DMS 273 (cell line): ENCODE measurements around the gene KDM3A.
A peak's percentile ranks its signal among the peaks of the same experiment; 100 is the strongest.

Experiments used
- DNase-seq: peaks from one replicate; lab custom pipeline; 2025; ENCODE audit not compliant: unreplicated experiment; lab: John Stamatoyannopoulos, UW

The KDM3A gene

DNA sequence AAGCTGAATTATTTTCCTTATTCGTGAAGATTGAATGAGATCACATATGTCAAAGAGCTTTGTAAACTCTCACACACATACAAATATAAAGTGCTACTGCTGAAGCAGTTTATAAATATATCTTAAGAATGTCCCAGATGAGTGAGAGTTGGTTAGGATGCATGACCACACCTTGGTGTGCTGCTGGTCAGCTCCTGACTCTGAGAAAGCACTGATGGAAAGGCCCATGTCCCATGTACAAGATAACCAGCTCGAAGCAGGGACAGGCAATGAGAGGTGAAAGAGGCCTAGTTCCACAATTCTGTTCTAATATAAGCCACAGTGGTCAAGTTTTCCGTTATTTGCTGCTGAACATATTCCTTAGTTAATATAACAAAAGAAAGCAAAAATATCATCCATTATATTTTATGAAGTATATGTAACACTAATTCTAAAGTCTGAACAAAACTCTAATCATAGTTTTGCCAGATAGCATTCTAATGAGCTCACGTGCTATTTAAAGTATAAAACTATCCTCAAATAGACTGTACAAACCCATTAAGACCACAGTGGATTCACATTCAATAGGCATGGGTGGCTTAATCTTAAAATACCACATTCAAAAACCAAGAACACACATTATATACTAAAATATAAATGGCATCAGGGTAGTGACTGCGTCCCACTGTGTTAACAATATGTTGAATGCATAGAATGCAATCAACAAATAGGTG, 72.9 kb downstream of the KDM3A start:
- DNase-seq = no peak

DNA sequence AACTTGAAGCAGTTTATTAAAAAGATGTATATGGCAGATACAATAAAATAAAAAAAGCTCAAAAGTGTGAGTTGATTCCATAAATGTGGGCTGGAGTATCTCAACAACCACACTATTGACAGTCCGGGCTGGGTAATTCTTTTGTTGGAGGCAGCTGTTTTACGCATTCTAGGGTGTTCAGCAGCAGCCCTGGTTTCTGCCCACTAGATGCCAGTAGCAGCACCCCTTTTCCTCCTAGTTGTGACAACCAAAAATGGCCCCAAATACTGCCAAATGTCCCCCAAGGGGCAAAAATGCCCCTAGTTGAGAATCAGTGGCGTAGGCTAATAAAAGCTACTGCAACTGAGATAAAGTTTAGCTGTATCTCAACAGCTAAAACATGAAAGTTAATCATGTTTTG, 77.3 kb downstream of the KDM3A start:
- DNase-seq = peak; percentile 56

DNA sequence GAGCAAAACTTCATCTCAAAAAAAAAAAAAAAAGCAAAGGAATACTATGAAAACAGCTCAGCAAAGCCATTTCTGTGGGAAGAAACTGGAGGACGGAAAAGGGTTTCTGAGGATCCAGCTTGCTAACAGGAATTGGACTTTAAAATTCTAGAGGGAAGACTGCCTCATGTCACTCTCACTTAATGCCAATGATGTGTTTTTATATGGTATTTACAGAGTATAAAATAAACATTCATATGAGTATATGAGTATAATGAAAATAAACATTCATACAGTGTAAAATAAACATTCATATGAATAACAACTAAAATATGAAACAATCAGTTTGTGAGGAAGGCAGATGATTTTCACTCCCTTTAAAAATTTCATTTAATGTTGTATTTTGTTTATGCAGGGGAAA, 78.2 kb downstream of the KDM3A start:
- DNase-seq = no peak

DNA sequence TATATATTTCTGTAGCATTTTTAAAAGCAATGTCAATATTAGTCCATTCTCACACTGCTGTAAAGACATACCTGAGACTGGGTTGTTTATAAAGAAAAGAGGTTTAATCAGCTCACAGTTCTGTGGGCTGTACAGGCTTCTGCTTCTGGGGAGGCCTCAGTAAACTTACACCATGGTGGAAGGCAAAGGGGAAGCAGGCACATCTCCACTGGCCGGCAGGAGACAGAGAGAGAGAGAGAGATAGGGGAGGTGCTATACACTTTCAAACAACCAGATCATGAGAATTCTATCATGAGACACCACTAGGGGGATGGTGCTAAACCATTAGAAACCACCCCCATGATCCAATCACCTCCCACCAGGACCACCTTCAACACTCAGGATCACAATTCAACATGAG, 79.0 kb downstream of the KDM3A start:
- peak; percentile 12 for DNase-seq

DNA sequence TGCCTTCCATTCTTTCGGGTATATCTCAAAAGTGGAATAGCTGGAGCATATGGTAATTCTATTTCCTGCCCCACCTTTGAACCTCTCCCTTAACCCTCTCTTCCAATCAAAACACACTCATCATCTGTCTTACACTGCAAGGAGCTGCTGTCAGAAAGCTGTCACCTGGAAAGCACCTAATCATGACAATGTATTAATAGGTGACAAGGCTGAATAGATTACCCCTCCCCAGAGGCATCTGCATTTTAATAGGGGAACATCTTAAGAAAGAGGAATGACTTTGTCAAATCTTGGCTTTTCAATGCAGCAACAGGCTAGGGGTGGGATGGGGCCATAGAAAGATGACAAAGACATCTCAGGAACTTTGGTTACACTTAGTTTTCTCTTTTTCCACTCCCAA, 80.8 kb downstream of the KDM3A start:
- no peak for DNase-seq

DNA sequence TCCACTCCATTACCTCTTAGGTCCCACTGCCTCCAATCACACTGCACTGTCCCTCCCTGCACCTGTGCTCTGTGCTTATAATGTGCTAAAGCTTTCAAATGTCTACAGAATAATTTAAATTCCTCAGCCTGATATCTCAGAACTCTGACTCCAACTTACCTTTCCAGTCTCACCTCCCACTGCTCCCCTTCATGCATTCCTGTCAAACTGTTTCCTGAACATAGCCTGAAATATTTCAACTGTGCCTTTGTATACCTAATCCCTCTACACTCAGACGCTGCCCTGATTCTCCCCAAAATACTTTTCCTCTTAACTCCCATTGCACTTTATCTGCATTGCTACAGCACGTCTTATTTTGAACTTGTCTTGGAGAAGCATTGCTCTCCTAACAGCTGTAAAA, 81.5 kb downstream of the KDM3A start:
- DNase-seq = no peak

DNA sequence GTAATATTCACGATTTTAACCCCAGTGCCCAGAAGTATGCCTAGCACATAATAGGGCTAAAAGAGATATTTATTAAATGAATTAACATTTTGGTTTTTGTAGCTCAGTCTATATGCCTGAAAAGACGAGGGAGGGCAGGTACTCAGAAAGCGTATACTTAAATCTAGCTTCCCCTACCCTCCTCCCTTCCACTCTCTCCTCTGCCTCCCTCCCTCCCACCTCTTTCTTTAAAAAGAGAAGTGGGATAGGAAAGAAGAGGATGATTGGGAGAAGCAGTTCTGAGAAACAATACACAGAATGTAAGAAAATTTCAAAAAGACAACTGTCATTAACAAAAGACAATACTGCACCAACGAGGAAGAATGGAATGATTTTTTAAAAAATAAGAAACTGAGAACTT, 82.3 kb downstream of the KDM3A start:
- no peak for DNase-seq

DNA sequence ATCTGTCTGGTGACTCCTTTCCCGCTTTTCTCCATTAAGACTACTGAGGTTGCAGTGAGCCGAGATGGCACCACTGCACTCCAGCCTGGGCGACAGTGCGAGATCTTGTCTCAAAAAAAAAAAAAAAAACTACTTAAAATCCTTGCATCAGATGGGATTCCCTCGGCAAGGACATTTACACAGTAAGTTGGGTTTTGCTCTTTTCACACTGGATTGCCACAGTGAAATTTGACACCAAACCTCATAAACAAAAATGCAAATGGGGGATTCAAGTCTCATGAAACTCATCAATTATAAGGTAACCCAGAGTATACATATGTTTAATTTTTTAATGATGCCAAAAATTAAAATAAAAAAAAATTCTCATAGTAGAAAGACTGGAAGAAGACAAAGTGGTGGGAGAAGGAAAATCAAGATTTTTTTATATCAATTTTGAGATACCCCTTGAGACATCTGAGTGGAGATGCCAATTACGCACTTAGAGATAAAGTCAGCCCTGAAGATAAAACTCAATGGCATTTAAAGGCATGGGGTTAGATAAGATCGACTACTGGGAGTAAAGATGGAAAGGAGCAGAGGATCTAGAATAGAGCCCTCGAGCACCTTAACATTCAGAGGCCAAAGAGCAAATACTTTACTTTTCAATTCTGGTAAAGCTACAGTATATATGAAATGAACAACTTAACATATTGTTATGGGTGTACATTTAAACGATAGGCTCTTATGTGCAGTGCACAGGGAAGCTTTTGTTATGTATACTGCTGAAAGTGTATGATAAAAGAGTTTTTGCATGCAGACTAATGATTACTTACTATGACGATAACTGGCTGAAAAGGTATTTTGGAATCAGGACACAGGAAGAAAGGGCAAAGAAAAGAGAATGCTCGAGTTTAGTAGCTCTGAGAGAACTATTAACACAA, 84.5 kb downstream of the KDM3A start:
- DNase-seq = no peak

DNA sequence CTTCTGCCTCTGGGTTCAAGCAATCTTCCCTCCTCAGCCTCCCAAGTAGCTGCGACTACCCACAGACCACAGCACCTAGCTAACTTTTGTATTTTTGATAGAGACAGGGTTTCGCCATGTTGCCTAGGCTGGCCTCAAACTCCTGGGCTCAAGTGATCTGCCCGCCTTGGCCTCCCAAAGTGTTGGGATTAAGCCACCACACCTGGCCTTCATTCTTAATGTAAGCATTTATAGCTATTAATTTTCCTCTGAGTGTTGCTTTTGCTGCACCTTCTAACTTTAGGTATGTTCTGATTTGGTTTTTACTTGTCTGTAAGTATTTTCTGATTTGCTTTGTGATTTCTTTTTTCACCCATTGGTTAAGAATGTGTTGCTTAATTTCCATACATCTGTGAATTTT, 92.4 kb downstream of the KDM3A start:
- no peak for DNase-seq

DNA sequence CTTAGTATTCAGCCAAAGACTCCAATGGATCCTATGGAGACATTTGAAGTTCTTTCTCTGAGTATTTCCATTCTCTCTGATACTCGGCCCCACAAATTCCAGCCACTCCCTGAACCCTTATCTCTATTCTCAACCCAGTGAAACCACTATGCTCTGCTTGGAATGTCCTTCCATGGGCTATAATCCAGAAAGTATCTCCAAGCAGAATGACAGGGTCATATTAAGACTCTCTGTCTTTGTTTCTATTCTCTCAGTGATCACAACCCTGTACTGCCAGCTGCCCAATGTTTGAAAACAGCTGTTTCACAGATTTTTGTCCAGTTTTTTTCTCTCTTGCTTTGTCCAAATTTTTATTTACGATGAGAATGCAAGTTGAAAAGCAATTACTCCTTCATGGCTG, 100.2 kb downstream of the KDM3A start:
- no peak for DNase-seq
